Loucy (cell line): ENCODE results near the gene C7.
"Not testable (repeated sequence)": the region's sequence is repeated elsewhere in the genome, so short reads cannot be mapped to it uniquely, and the experiment has no call there.

Source experiments
- EZH2phosphoT487 ChIP-seq: fragments of 200-600 bp; IDR thresholded peaks from 2 replicates; pipeline ENCODE4 v1.6.1; 2018; ENCODE audit warnings: antibody characterized with exemption, mild to moderate bottlenecking, moderate library complexity, borderline replicate concordance
- TF ChIP-seq, protein P1 (sequence below): fragments of 200-600 bp; sonication (generic); conservative IDR thresholded peaks from 2 replicates; pipeline ENCODE4 v1.5.1; 2014; ENCODE audit warnings: mild to moderate bottlenecking, antibody characterized with exemption, low read length

DNA sequence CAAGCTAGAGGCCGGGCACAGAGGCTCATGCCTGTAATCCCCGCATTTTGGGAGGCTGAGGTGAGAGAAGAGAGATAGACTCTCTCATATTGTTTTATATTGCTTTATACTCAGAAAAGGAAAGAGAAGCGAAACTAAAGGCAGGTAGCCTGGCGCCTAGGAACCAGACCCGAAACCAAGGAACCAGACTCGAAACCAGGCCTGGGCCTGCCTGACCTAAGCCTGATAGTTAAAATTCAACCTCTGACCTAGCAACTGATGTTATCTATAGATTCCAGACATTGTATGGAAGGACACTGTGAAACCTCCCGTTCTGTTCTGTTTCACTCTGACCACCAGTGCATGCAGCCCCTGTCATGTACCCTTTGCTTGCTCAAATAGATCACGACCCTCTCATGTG, 37.0 kb upstream of the C7 start:
- TF ChIP-seq, protein P1, sequence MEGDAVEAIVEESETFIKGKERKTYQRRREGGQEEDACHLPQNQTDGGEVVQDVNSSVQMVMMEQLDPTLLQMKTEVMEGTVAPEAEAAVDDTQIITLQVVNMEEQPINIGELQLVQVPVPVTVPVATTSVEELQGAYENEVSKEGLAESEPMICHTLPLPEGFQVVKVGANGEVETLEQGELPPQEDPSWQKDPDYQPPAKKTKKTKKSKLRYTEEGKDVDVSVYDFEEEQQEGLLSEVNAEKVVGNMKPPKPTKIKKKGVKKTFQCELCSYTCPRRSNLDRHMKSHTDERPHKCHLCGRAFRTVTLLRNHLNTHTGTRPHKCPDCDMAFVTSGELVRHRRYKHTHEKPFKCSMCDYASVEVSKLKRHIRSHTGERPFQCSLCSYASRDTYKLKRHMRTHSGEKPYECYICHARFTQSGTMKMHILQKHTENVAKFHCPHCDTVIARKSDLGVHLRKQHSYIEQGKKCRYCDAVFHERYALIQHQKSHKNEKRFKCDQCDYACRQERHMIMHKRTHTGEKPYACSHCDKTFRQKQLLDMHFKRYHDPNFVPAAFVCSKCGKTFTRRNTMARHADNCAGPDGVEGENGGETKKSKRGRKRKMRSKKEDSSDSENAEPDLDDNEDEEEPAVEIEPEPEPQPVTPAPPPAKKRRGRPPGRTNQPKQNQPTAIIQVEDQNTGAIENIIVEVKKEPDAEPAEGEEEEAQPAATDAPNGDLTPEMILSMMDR: not testable (repeated sequence)
- TF ChIP-seq EZH2phosphoT487: not testable (repeated sequence)
